Measurements from ENCODE around the gene RPS6KA5. TPM values are rescaled to one million over a fixed set of nuclear protein-coding genes. Genes with fewer than 3 reads are reported as not detected.
"Not testable (repeated sequence)": the region's sequence is repeated elsewhere in the genome, so short reads cannot be mapped to it uniquely, and the experiment has no call there.

Gene RPS6KA5
- polyA plus RNA-seq (2014; cell fraction: cytosol; rRNA removed), result 2.4 and 3.4 TPM in 2 replicates
- polyA plus RNA-seq (2014; cell fraction: nucleus; rRNA removed), result 3.1 and 5.6 TPM in 2 replicates

- DNase-seq (ENCODE audit: low spot score), result peak; percentile 99
Observed at GRCh38 chr14:91060351-91061055, at the start of gene RPS6KA5. TSS of gene RPS6KA5 (minus strand) at chr14:91060641. CDS start at chr14:91060434, 207 bp downstream.

- no peak for DNase-seq (ENCODE audit: low spot score)
Observed at GRCh38 chr14:91108941-91109611, 48.6 kb upstream of the RPS6KA5 start.

- no peak for DNase-seq (ENCODE audit: low spot score)
Observed at GRCh38 chr14:91103116-91103515, 42.7 kb upstream of the RPS6KA5 start.

GRCh38 chr14:91100102-91100501 lies 39.7 kb upstream of the RPS6KA5 start:
- DNase-seq (ENCODE audit: low spot score), result no peak

GRCh38 chr14:91098591-91098990 lies 38.1 kb upstream of the RPS6KA5 start:
- no peak for DNase-seq (ENCODE audit: low spot score)

GRCh38 chr14:91097657-91098056 lies 37.2 kb upstream of the RPS6KA5 start:
- DNase-seq (ENCODE audit: low spot score), result not testable (repeated sequence)

GRCh38 chr14:91095178-91095577 lies 34.7 kb upstream of the RPS6KA5 start:
- no peak for DNase-seq (ENCODE audit: low spot score)

GRCh38 chr14:91094772-91095171 lies 34.3 kb upstream of the RPS6KA5 start:
- no peak for DNase-seq (ENCODE audit: low spot score)

GRCh38 chr14:91093743-91094472 lies 33.5 kb upstream of the RPS6KA5 start:
- not testable (repeated sequence) for DNase-seq (ENCODE audit: low spot score)

- DNase-seq (ENCODE audit: low spot score), result no peak
Observed at GRCh38 chr14:91092073-91092472, 31.6 kb upstream of the RPS6KA5 start.

- no peak for DNase-seq (ENCODE audit: low spot score)
Observed at GRCh38 chr14:91090743-91091142, 30.3 kb upstream of the RPS6KA5 start.

- no peak for DNase-seq (ENCODE audit: low spot score)
Observed at GRCh38 chr14:91089958-91090535, 29.6 kb upstream of the RPS6KA5 start.

GRCh38 chr14:91088585-91089235 lies 28.3 kb upstream of the RPS6KA5 start:
- DNase-seq (ENCODE audit: low spot score), result no peak

GRCh38 chr14:91087470-91087869 lies 27.0 kb upstream of the RPS6KA5 start:
- not testable (repeated sequence) for DNase-seq (ENCODE audit: low spot score)

GRCh38 chr14:91084516-91084915 lies 24.1 kb upstream of the RPS6KA5 start:
- no peak for DNase-seq (ENCODE audit: low spot score)

GRCh38 chr14:91082282-91082681 lies 21.8 kb upstream of the RPS6KA5 start:
- no peak for DNase-seq (ENCODE audit: low spot score)

- no peak for DNase-seq (ENCODE audit: low spot score)
Observed at GRCh38 chr14:91080071-91080470, 19.6 kb upstream of the RPS6KA5 start.

GRCh38 chr14:91078095-91078737 lies 17.8 kb upstream of the RPS6KA5 start:
- DNase-seq (ENCODE audit: low spot score), result no peak

GRCh38 chr14:91075553-91075952 lies 15.1 kb upstream of the RPS6KA5 start:
- DNase-seq (ENCODE audit: low spot score), result no peak

- DNase-seq (ENCODE audit: low spot score), result no peak
Observed at GRCh38 chr14:91070572-91070971, 10.1 kb upstream of the RPS6KA5 start.

GRCh38 chr14:91068642-91069041 lies 8.2 kb upstream of the RPS6KA5 start:
- no peak for DNase-seq (ENCODE audit: low spot score)
